ENCODE results near the gene SPIRE1.

Gene SPIRE1

GRCh38 chr18:12462242-12462641 lies 195.7 kb downstream of the SPIRE1 start:
- ATAC-seq (replicated peaks) (no peak), DNase-seq (no peak)
- H3K4me1 Mint-ChIP-seq: no peaks in the 10 kb centered on the region
- no peak overlapping the region for H3K4me3 Mint-ChIP-seq
- H3K27me3 Mint-ChIP-seq: peaks cover 0 to 4% of the 10 kb centered on the region in 2 donors
- no peak overlapping the region for H3K27ac Mint-ChIP-seq
- no peaks in the 10 kb centered on the region for H3K9me3 Mint-ChIP-seq
- H3K36me3 Mint-ChIP-seq: peaks cover 0 to 7% of the 10 kb centered on the region in 2 donors

GRCh38 chr18:12461326-12461725 lies 196.6 kb downstream of the SPIRE1 start:
- Mint-ChIP-seq H3K36me3 (peaks cover 0 to 7% of the 10 kb centered on the region in 2 donors), H3K27ac (no peak overlapping the region), H3K9me3 (no peaks in the 10 kb centered on the region), H3K27me3 (peaks cover 0 to 4% of the 10 kb centered on the region in 2 donors), H3K4me3 (no peak overlapping the region), H3K4me1 (no peaks in the 10 kb centered on the region)
- no peak for DNase-seq
- no peak for ATAC-seq (replicated peaks)

GRCh38 chr18:12460874-12461273 lies 197.0 kb downstream of the SPIRE1 start:
- H3K27me3 Mint-ChIP-seq: peaks cover 0 to 4% of the 10 kb centered on the region in 2 donors
- no peak for ATAC-seq (replicated peaks)
- no peaks in the 10 kb centered on the region for H3K9me3 Mint-ChIP-seq
- no peak overlapping the region for H3K4me3 Mint-ChIP-seq
- H3K36me3 Mint-ChIP-seq: peaks cover 0 to 7% of the 10 kb centered on the region in 2 donors
- DNase-seq: no peak
- no peaks in the 10 kb centered on the region for H3K4me1 Mint-ChIP-seq
- no peak overlapping the region for H3K27ac Mint-ChIP-seq

GRCh38 chr18:12458771-12459170 lies 199.1 kb downstream of the SPIRE1 start:
- ATAC-seq (replicated peaks): no peak
- Mint-ChIP-seq H3K4me3 (no peak overlapping the region), H3K4me1 (no peaks in the 10 kb centered on the region), H3K36me3 (peaks cover 0 to 10% of the 10 kb centered on the region in 2 donors), H3K9me3 (no peaks in the 10 kb centered on the region), H3K27ac (no peak overlapping the region), H3K27me3 (peaks cover 0 to 4% of the 10 kb centered on the region in 2 donors)
- DNase-seq: no peak

GRCh38 chr18:12456441-12456840 lies 201.5 kb downstream of the SPIRE1 start:
- DNase-seq (no peak), ATAC-seq (replicated peaks) (no peak)
- H3K36me3 Mint-ChIP-seq: peaks cover 0 to 7% of the 10 kb centered on the region in 2 donors
- H3K4me3 Mint-ChIP-seq: no peak overlapping the region
- H3K4me1 Mint-ChIP-seq: no peaks in the 10 kb centered on the region
- H3K27me3 Mint-ChIP-seq: peaks cover 0 to 4% of the 10 kb centered on the region in 2 donors
- no peak overlapping the region for H3K27ac Mint-ChIP-seq
- no peaks in the 10 kb centered on the region for H3K9me3 Mint-ChIP-seq

GRCh38 chr18:12455496-12455895 lies 202.4 kb downstream of the SPIRE1 start:
- Mint-ChIP-seq H3K4me1 (no peaks in the 10 kb centered on the region), H3K36me3 (peaks cover 0 to 7% of the 10 kb centered on the region in 2 donors), H3K9me3 (no peaks in the 10 kb centered on the region), H3K27me3 (peaks cover 0 to 4% of the 10 kb centered on the region in 2 donors), H3K27ac (no peak overlapping the region), H3K4me3 (no peak overlapping the region)
- DNase-seq (no peak), ATAC-seq (replicated peaks) (no peak)

- ATAC-seq (replicated peaks) (no peak), DNase-seq (no peak)
- Mint-ChIP-seq H3K4me3 (no peak overlapping the region), H3K9me3 (no peaks in the 10 kb centered on the region), H3K4me1 (no peaks in the 10 kb centered on the region), H3K36me3 (peaks cover 0 to 9% of the 10 kb centered on the region in 2 donors), H3K27me3 (peaks cover 0 to 4% of the 10 kb centered on the region in 2 donors), H3K27ac (no peak overlapping the region)
Measured at GRCh38 chr18:12452784-12453183, 205.1 kb downstream of the SPIRE1 start.

GRCh38 chr18:12451428-12451827 lies 206.5 kb downstream of the SPIRE1 start:
- Mint-ChIP-seq H3K9me3 (no peaks in the 10 kb centered on the region), H3K4me3 (no peak overlapping the region), H3K36me3 (peaks cover 0 to 9% of the 10 kb centered on the region in 2 donors), H3K27ac (no peak overlapping the region), H3K27me3 (no peaks in the 10 kb centered on the region), H3K4me1 (no peaks in the 10 kb centered on the region)
- no peak for ATAC-seq (replicated peaks)
- DNase-seq: no peak

GRCh38 chr18:12449051-12449785 lies 208.7 kb downstream of the SPIRE1 start:
- no peak for ATAC-seq (replicated peaks)
- peaks cover 2 to 13% of the 10 kb centered on the region in 2 donors for H3K36me3 Mint-ChIP-seq
- H3K27ac Mint-ChIP-seq: no peak overlapping the region
- no peaks in the 10 kb centered on the region for H3K4me1 Mint-ChIP-seq
- no peaks in the 10 kb centered on the region for H3K27me3 Mint-ChIP-seq
- H3K9me3 Mint-ChIP-seq: no peaks in the 10 kb centered on the region
- no peak overlapping the region for H3K4me3 Mint-ChIP-seq
- DNase-seq: no peak

- Mint-ChIP-seq H3K4me1 (no peaks in the 10 kb centered on the region), H3K4me3 (no peak overlapping the region), H3K36me3 (peaks cover 2 to 17% of the 10 kb centered on the region in 2 donors), H3K27me3 (no peaks in the 10 kb centered on the region), H3K9me3 (peaks cover 0 to 2% of the 10 kb centered on the region in 2 donors), H3K27ac (no peak overlapping the region)
- no peak for DNase-seq
- no peak for ATAC-seq (replicated peaks)
Measured at GRCh38 chr18:12445554-12445953, 212.4 kb downstream of the SPIRE1 start.

- Mint-ChIP-seq H3K27ac (no peak overlapping the region), H3K4me1 (no peaks in the 10 kb centered on the region), H3K9me3 (peaks cover 0 to 2% of the 10 kb centered on the region in 2 donors), H3K27me3 (no peaks in the 10 kb centered on the region), H3K36me3 (peaks cover 2 to 13% of the 10 kb centered on the region in 2 donors), H3K4me3 (no peak overlapping the region)
- ATAC-seq (replicated peaks) (no peak), DNase-seq (no peak)
Measured at GRCh38 chr18:12443551-12443950, 214.4 kb downstream of the SPIRE1 start.

- ATAC-seq (replicated peaks): no peak
- H3K27me3 Mint-ChIP-seq: no peaks in the 10 kb centered on the region
- no peak overlapping the region for H3K27ac Mint-ChIP-seq
- peaks cover 0 to 2% of the 10 kb centered on the region in 2 donors for H3K9me3 Mint-ChIP-seq
- H3K4me3 Mint-ChIP-seq: no peak overlapping the region
- DNase-seq: no peak
- H3K36me3 Mint-ChIP-seq: peaks cover 2 to 14% of the 10 kb centered on the region in 2 donors
- no peaks in the 10 kb centered on the region for H3K4me1 Mint-ChIP-seq
Measured at GRCh38 chr18:12442946-12443345, 215.0 kb downstream of the SPIRE1 start.

GRCh38 chr18:12441475-12442034 lies 216.4 kb downstream of the SPIRE1 start:
- no peaks in the 10 kb centered on the region for H3K4me1 Mint-ChIP-seq
- DNase-seq: no peak
- peaks cover 0 to 2% of the 10 kb centered on the region in 2 donors for H3K9me3 Mint-ChIP-seq
- ATAC-seq (replicated peaks): no peak
- H3K27me3 Mint-ChIP-seq: no peaks in the 10 kb centered on the region
- H3K27ac Mint-ChIP-seq: no peak overlapping the region
- peaks cover 2 to 14% of the 10 kb centered on the region in 2 donors for H3K36me3 Mint-ChIP-seq
- no peak overlapping the region for H3K4me3 Mint-ChIP-seq

- Mint-ChIP-seq H3K9me3 (peaks cover 0 to 4% of the 10 kb centered on the region in 2 donors), H3K4me1 (no peaks in the 10 kb centered on the region), H3K27ac (no peak overlapping the region), H3K27me3 (no peaks in the 10 kb centered on the region), H3K4me3 (no peak overlapping the region), H3K36me3 (peaks cover 9 to 11% of the 10 kb centered on the region in 2 donors)
- ATAC-seq (replicated peaks) (no peak), DNase-seq (no peak)
Measured at GRCh38 chr18:12438257-12438656, 219.7 kb downstream of the SPIRE1 start.

GRCh38 chr18:12435867-12436266 lies 222.0 kb downstream of the SPIRE1 start:
- H3K27me3 Mint-ChIP-seq: no peaks in the 10 kb centered on the region
- ATAC-seq (replicated peaks) (no peak), DNase-seq (no peak)
- H3K4me3 Mint-ChIP-seq: no peak overlapping the region
- H3K4me1 Mint-ChIP-seq: no peaks in the 10 kb centered on the region
- H3K27ac Mint-ChIP-seq: no peak overlapping the region
- H3K36me3 Mint-ChIP-seq: peaks cover 14 to 15% of the 10 kb centered on the region in 2 donors
- peaks cover 0 to 4% of the 10 kb centered on the region in 2 donors for H3K9me3 Mint-ChIP-seq
